Spleen (tissue), 11 donors: ENCODE data around the gene ELF1. TPM values are rescaled to one million over a fixed set of nuclear protein-coding genes. Genes with fewer than 3 reads are reported as not detected.

Experiments
- DNase-seq: peaks from one replicate; pipeline ENCODE4 v3.0.0-alpha.2; 2020
- H3K27ac ChIP-seq, 8 donors: fragments of 200-600 bp; sonication (generic) in 7 of 8; 1 replicate in 4 of 8; 2 replicates in 4 of 8; pipeline versions ENCODE4 v1.5.0 to v1.8.0; 2016 to 2021; ENCODE audit warnings: inconsistent platforms in 4 of 8, mild to moderate bottlenecking in 4 of 8, moderate library complexity in 1 of 8
- H3K27me3 ChIP-seq, 7 donors: fragments of 200-600 bp; sonication (generic) in 6 of 7; replicated peaks in 1 of 7; 1 replicate in 4 of 7; 2 replicates in 3 of 7; pipeline versions ENCODE4 v1.5.0 to v1.8.0; 2016 to 2021; ENCODE audit warnings: inconsistent platforms in 3 of 7, mild to moderate bottlenecking in 1 of 7
- H3K36me3 ChIP-seq, 6 donors: fragments of 200-600 bp; sonication (generic) in 5 of 6; 1 replicate in 4 of 6; 2 replicates in 2 of 6; pipeline versions ENCODE4 v1.5.0 to v1.8.0; 2016 to 2021; ENCODE audit warnings: inconsistent platforms in 2 of 6
- H3K4me1 ChIP-seq, 6 donors: fragments of 200-600 bp; sonication (generic) in 5 of 6; 1 replicate in 3 of 6; 2 replicates in 3 of 6; pipeline versions ENCODE4 v1.5.0 to v1.8.0; 2016 to 2021; ENCODE audit warnings: inconsistent platforms in 3 of 6
- H3K4me3 ChIP-seq, 8 donors: fragments of 200-600 bp; sonication (generic) in 7 of 8; 1 replicate in 4 of 8; 2 replicates in 4 of 8; pipeline versions ENCODE4 v1.5.0 to v1.8.0; 2016 to 2021; ENCODE audit warnings: inconsistent platforms in 4 of 8, mild to moderate bottlenecking in 4 of 8, moderate library complexity in 2 of 8
- H3K9me3 ChIP-seq, 8 donors: fragments of 200-600 bp; sonication (generic) in 7 of 8; 1 replicate in 4 of 8; 2 replicates in 4 of 8; pipeline versions ENCODE4 v1.5.0 to v1.8.0; 2016 to 2021; ENCODE audit warnings: inconsistent platforms in 4 of 8
- POLR2A ChIP-seq, 3 donors: fragments of 450-650 bp; IDR thresholded peaks; one replicate each; pipeline ENCODE4 v1.5.1; 2017; ENCODE audit warnings: antibody characterized with exemption in 3 of 3, mild to moderate bottlenecking in 1 of 3
- POLR2AphosphoS5 ChIP-seq, 3 donors: sonication (generic); formaldehyde crosslinking; IDR thresholded peaks; one replicate each; pipeline ENCODE4 v1.5.1; 2017; ENCODE audit warnings: antibody characterized with exemption in 3 of 3
- WGBS, 5 donors: extraction: QIAGEN DNeasy Blood & Tissue Kit in 3 of 5; methylation state at CpG; one replicate each; pipeline versions ENCODE4 v1.1.5 to v1.1.7; 2013 to 2018; 5-methylcytosine and 5-hydroxymethylcytosine counted together
- intact Hi-C: fragments of 100-400 bp; cut with DNase I; formaldehyde crosslinking; loops from one replicate; pipeline ENCODE4 v1.15.0; 2023; ENCODE audit warnings: low total_unique reads
- polyA plus RNA-seq, 3 donors: library from polyadenylated mRNA; stranded (reverse); fragments of 200-250 nt; gene quantifications; one replicate each; pipeline ENCODE4 v1.2.1, GENCODE V29; 2013
- total RNA-seq, 7 donors: library from RNA; depleted of rRNA in 3 of 7; stranded (reverse); fragments of >200 nt in 3 of 7; fragmentation: NEBNext Ultra II Directional in 4 of 7; extraction: Animal tissue kit (Norgen Biotek cat#: 25700) in 4 of 7; gene quantifications; one replicate each; pipeline versions ENCODE4 v1.1.0 to v1.2.1, GENCODE V29; 2016 to 2021
- TF ChIP-seq, protein P1 (sequence below), 11 experiments: fragments of 200-600 bp in 7 of 11; fragments of 450-650 bp in 4 of 11; sonication (generic) in 4 of 11; IDR thresholded peaks in 8 of 11; conservative IDR thresholded peaks in 3 of 11; 1 replicate in 7 of 11; 2 replicates in 4 of 11; pipeline versions ENCODE4 v1.4.0 to v1.8.0; 2016 to 2021; ENCODE audit warnings: antibody characterized with exemption in 11 of 11, inconsistent platforms in 4 of 11, mild to moderate bottlenecking in 1 of 11
- donor health status: healthy with polysubstance abuse.
- donor health status: DM: no; HTN: no; CAD: no; lungs with moderate emphysema.
- donor health status: DM: no; HTN: no; CAD: no.
- donor health status: Bipolar disorder and iron deficiency.
- donor health status: healthy.
- donor health status: DM: no; HTN: no; CAD: no.
- donor health status: DM: yes; HTN: yes; CAD: no.

Gene ELF1
- total and polyA plus RNA-seq, 10 donors: 18.0 to 146 (median 116) TPM

- TF ChIP-seq, protein P1, sequence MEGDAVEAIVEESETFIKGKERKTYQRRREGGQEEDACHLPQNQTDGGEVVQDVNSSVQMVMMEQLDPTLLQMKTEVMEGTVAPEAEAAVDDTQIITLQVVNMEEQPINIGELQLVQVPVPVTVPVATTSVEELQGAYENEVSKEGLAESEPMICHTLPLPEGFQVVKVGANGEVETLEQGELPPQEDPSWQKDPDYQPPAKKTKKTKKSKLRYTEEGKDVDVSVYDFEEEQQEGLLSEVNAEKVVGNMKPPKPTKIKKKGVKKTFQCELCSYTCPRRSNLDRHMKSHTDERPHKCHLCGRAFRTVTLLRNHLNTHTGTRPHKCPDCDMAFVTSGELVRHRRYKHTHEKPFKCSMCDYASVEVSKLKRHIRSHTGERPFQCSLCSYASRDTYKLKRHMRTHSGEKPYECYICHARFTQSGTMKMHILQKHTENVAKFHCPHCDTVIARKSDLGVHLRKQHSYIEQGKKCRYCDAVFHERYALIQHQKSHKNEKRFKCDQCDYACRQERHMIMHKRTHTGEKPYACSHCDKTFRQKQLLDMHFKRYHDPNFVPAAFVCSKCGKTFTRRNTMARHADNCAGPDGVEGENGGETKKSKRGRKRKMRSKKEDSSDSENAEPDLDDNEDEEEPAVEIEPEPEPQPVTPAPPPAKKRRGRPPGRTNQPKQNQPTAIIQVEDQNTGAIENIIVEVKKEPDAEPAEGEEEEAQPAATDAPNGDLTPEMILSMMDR (IDR thresholded peaks at IDR 0.05 in 8 of 11, conservative IDR thresholded peaks at IDR 0.05 in 3 of 11): peak in 3 of 11 experiments; percentile 2 to 34 (median 20)
- TF ChIP-seq POLR2A (IDR thresholded peaks at IDR 0.05) (peak in 1 of 3 donors; percentile 32), POLR2AphosphoS5 (IDR thresholded peaks at IDR 0.05) (peak; percentile 90 to 92 (median 92))
- peak; percentile 98 for DNase-seq
- Histone ChIP-seq H3K27me3 (no peaks in the 10 kb centered on the region), H3K4me3 (peak within 1 kb of the TSS; percentile 68 to 97 (median 86)), H3K27ac (peak within 1 kb of the TSS; percentile 81 to 98 (median 97)), H3K9me3 (no peaks in the 10 kb centered on the region), H3K36me3 (peaks cover 0 to 29% (median 15%) of the 10 kb centered on the region in 6 donors), H3K4me1 (peaks cover 12 to 74% (median 54%) of the 10 kb centered on the region in 6 donors)
- intact Hi-C loops: no loop called here
- 0 to 1% (median 0%) methylated on average over 31 to 71 of the region's 71 CpGs for WGBS, 5 donors
Observed at GRCh38 chr13:41061075-41061913, 42.2 kb upstream of the ELF1 start, which contains the start of gene WBP4. Gene WBP4 (plus strand): TSS chr13:41061509. CDS start chr13:41061674, 165 bp downstream.

DNA sequence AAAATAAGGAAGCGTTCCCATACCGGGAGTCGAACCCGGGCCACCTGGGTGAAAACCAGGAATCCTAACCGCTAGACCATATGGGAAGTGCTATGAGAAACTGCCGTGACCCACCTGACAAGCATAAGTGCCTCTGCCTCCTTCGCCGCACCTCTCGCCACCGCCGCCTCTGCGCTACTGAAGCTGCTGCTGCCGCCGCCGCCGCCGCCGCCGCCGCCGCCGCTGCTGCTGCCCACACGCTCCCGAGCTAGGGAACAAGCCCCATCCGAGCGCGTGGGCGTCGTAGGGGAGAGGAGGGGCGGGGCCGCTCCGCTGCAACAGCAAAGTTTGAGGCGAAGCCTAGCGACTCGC is 41.6 kb upstream of the ELF1 start:
- H3K27me3 ChIP-seq: no peaks in the 10 kb centered on the region
- peaks cover 12 to 80% (median 58%) of the 10 kb centered on the region in 6 donors for H3K4me1 ChIP-seq
- WGBS, 5 donors: 0 to 1% (median 0%) methylated on average over 31 to 35 of the region's 35 CpGs
- DNase-seq: peak; percentile 97
- H3K27ac ChIP-seq: peak overlapping the region; percentile 81 to 98 (median 97)
- H3K4me3 ChIP-seq: peak overlapping the region; percentile 68 to 97 (median 86)
- H3K9me3 ChIP-seq: no peaks in the 10 kb centered on the region
- TF ChIP-seq POLR2A (IDR thresholded peaks at IDR 0.05) (no peak), POLR2AphosphoS5 (IDR thresholded peaks at IDR 0.05) (peak in 1 of 3 donors; percentile 73)
- TF ChIP-seq, protein P1 (IDR thresholded peaks at IDR 0.05 in 8 of 11, conservative IDR thresholded peaks at IDR 0.05 in 3 of 11): no peak
- peaks cover 0 to 23% (median 9%) of the 10 kb centered on the region in 6 donors for H3K36me3 ChIP-seq
- intact Hi-C loops: no loop called here

- intact Hi-C loops: no loop called here
- WGBS, 5 donors: 0 to 1% (median 1%) methylated on average over 43 to 57 of the region's 57 CpGs
Observed at GRCh38 chr13:41060082-41060723, 41.1 kb upstream of the ELF1 start.

More at GRCh38 chr13:41060082-41060723, 41.1 kb upstream of the ELF1 start:
- Histone ChIP-seq H3K4me1 (peaks cover 12 to 81% (median 61%) of the 10 kb centered on the region in 6 donors), H3K27ac (peak overlapping the region; percentile 81 to 98 (median 97)), H3K4me3 (peak overlapping the region; percentile 68 to 97 (median 86)), H3K9me3 (no peaks in the 10 kb centered on the region), H3K27me3 (no peaks in the 10 kb centered on the region), H3K36me3 (peaks cover 0 to 18% (median 4%) of the 10 kb centered on the region in 6 donors)
- peak; percentile 94 for DNase-seq
- peak; percentile 86 to 91 (median 91) for TF ChIP-seq POLR2AphosphoS5 (IDR thresholded peaks at IDR 0.05)
- TF ChIP-seq, protein P1 (IDR thresholded peaks at IDR 0.05 in 8 of 11, conservative IDR thresholded peaks at IDR 0.05 in 3 of 11): peak in 5 of 11 experiments; percentile 4 to 40 (median 28)
- peak in 2 of 3 donors; percentile 7 to 45 for TF ChIP-seq POLR2A (IDR thresholded peaks at IDR 0.05)
